HG02610 (cell line): Measurements from ENCODE around the gene CASTOR2.
"Not testable (repeated sequence)": the region's sequence is repeated elsewhere in the genome, so short reads cannot be mapped to it uniquely, and the experiment has no call there.

Source experiments
- ATAC-seq: cut with Tn5 transposase; IDR thresholded peaks from one replicate; pipeline ENCODE4 v1.9.1; 2021; ENCODE audit warnings: mild to moderate bottlenecking, moderate library complexity; ENCODE audit not compliant: unreplicated experiment

Gene CASTOR2

GRCh38 chr7:74964511-74965119 is at the start of gene CASTOR2:
CASTOR2 (plus strand) TSS chr7:74964705; CDS start chr7:74964986, 281 bp downstream.
- ATAC-seq = peak; percentile 90

- ATAC-seq = not testable (repeated sequence)
Measured at GRCh38 chr7:74922321-74922890, 42.1 kb upstream of the CASTOR2 start.

GRCh38 chr7:74923644-74924043 is 40.9 kb upstream of the CASTOR2 start:
- ATAC-seq = not testable (repeated sequence)

- ATAC-seq = not testable (repeated sequence)
Measured at GRCh38 chr7:74926968-74927367, 37.5 kb upstream of the CASTOR2 start.

GRCh38 chr7:74931563-74932328 is 32.8 kb upstream of the CASTOR2 start:
- ATAC-seq = not testable (repeated sequence)

- ATAC-seq = not testable (repeated sequence)
Measured at GRCh38 chr7:74939429-74939828, 25.1 kb upstream of the CASTOR2 start.

GRCh38 chr7:74941302-74942069 is 23.0 kb upstream of the CASTOR2 start:
- ATAC-seq = not testable (repeated sequence)

- not testable (repeated sequence) for ATAC-seq
Measured at GRCh38 chr7:74943923-74944322, 20.6 kb upstream of the CASTOR2 start.

- ATAC-seq = not testable (repeated sequence)
Measured at GRCh38 chr7:74947741-74948140, 16.8 kb upstream of the CASTOR2 start.

GRCh38 chr7:74953774-74954173 is 10.7 kb upstream of the CASTOR2 start:
- ATAC-seq = not testable (repeated sequence)

- ATAC-seq = not testable (repeated sequence)
Measured at GRCh38 chr7:74958328-74958727, 6.2 kb upstream of the CASTOR2 start.

- not testable (repeated sequence) for ATAC-seq
Measured at GRCh38 chr7:74963704-74964510, 598 bp upstream of the CASTOR2 start.

GRCh38 chr7:74966208-74966854 is 1.8 kb downstream of the CASTOR2 start:
- not testable (repeated sequence) for ATAC-seq

GRCh38 chr7:74966909-74967308 is 2.4 kb downstream of the CASTOR2 start:
- not testable (repeated sequence) for ATAC-seq

- ATAC-seq = not testable (repeated sequence)
Measured at GRCh38 chr7:74971431-74971830, 6.9 kb downstream of the CASTOR2 start.

- ATAC-seq = not testable (repeated sequence)
Measured at GRCh38 chr7:74972377-74972776, 7.9 kb downstream of the CASTOR2 start.

- not testable (repeated sequence) for ATAC-seq
Measured at GRCh38 chr7:74975959-74976358, 11.5 kb downstream of the CASTOR2 start.

GRCh38 chr7:74977523-74977922 is 13.0 kb downstream of the CASTOR2 start:
- ATAC-seq = not testable (repeated sequence)

- ATAC-seq = not testable (repeated sequence)
Measured at GRCh38 chr7:74988436-74988835, 23.9 kb downstream of the CASTOR2 start.

GRCh38 chr7:74993121-74993520 is 28.6 kb downstream of the CASTOR2 start:
- ATAC-seq = no peak
